HG03354 (cell line): ENCODE results near the gene MRPL43.
"Not testable (repeated sequence)": the region's sequence is repeated elsewhere in the genome, so short reads cannot be mapped to it uniquely, and the experiment has no call there.

Experiments used
- ATAC-seq: cut with Tn5 transposase; IDR thresholded peaks from one replicate; pipeline ENCODE4 v1.9.1; 2021; ENCODE audit warnings: mild to moderate bottlenecking; ENCODE audit not compliant: unreplicated experiment, poor library complexity, severe bottlenecking

The MRPL43 gene

DNA sequence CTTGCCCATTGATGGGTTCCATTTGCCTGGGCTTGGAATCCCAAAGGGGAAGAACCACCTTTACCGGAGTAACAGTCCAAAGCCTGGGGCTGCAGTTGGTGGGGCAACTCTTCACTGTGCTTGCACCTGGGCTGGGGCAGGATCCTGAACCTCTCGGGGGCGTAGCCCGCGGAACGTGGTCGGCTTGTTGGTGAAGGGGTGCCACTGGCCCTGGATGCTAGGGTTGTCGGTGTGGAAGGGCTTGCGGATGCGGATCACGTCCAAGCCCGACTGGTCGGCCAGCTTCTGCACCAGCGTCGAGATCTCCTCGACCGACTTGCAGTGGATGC, 710 bp downstream of the MRPL43 start:
- no peak for ATAC-seq

DNA sequence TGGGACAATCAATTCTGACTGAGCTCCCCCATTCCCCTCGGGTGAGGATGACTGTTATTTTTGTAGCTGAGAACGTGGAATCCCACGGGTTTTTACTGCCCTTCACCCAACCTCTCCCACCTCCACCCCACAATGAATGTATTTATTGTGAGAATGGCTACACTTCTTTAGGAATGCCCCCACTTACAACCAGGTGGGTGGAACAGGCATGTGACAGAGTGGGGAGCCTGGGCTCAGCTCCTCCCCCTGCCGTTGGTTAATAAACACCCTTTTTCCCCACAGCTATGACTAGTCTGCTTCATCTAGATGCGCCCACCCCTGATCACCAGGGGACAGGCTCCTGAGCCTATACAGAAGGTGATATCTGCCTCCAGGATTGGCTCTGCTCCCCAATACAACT, 2.0 kb downstream of the MRPL43 start:
- no peak for ATAC-seq

DNA sequence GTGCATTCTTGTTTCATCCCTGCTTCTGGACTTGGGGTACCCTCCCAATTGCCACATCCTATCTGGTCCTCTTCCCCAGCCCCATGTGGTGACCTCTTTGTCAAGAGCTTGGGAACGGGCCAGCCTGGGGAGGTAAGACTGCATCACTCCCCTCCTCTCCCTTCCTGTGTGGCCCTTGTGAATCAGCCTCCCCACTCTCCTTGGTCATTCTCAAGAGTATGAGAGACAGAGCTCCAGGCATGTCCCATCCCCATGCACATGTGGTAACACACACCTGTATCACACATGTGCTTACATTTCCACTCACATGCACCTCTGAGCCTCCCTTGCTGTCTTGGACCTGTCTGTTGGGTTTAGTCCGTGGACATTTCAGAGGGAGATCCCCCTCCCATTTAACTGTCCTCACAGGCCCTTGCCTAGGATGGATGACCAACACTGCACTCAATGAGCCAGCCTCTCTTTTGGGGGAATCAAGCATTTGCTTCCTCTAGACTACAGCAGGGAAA, 2.6 kb downstream of the MRPL43 start:
- ATAC-seq, result no peak

DNA sequence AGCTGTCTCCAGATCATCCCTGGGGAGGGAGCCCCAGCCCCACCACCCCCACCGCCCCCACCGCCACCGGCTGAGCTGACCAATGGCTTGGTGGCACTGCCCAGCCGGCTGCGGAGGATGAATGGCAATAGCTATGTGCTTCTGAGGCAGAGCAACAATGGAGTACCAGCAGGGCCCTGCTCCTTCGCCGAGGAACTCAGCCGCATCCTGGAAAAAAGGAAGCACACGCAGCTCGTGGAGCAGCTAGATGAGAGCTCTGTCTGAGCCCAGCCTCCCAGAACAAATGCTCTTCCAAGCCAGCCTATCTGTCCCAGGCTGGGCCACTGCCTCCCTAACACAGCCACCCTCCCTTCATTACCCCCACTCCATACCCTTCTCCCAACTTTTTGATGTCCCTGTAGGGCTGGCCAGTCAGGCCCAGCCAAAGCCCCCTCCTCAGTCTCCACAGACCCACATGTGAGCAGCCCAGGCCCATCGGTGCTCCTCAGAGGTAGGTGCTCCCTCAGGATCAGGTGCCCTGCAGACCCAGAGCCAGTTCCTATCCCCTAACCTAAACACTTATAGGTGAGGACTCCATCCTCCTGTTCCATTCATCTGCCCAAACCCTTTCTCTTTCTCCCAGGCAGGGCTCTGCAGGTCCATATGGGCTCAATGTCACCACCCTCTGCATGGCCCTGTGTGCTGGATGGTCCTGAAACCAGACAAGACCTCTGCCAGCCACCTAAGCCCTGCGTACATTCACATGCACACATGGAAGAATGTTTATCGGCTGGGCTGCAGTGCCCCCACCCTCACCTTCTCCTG, 3.2 kb downstream of the MRPL43 start:
- no peak for ATAC-seq

DNA sequence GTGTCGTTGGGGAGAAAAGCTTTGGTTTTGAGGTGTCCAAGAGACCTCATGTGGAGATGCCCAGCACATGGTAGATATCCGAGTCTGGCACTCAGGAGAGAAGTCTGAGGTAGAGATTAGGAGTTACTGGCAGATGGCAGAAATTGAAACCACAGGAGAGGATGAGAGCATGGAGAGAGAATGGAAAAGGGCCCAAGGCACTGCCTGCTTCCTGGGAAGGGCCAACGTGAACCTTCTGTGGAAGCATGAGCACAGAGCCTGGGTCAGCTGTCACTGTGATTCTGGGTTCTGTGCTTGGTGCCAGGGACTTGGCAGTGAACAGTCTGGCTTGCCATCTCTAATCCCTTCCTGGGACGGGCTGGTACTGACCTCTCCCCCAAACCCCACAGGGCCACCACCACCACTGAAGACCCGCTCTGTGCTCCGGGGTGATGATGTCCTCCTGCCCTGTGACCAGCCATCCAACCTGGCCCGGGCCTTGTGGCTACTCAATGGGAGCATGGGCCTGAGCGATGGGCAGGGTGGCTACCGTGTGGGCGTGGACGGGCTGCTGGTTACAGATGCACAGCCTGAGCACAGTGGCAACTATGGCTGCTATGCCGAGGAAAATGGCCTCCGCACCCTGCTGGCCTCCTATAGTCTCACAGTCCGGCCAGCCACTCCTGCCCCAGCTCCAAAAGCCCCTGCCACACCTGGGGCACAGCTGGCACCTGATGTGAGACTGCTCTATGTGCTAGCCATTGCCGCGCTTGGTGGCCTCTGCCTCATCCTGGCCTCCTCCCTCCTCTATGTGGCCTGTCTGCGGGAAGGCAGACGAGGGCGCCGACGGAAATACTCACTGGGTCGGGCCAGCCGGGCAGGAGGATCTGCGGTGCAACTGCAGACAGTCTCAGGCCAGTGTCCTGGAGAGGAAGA, 4.1 kb downstream of the MRPL43 start:
- ATAC-seq, result no peak

DNA sequence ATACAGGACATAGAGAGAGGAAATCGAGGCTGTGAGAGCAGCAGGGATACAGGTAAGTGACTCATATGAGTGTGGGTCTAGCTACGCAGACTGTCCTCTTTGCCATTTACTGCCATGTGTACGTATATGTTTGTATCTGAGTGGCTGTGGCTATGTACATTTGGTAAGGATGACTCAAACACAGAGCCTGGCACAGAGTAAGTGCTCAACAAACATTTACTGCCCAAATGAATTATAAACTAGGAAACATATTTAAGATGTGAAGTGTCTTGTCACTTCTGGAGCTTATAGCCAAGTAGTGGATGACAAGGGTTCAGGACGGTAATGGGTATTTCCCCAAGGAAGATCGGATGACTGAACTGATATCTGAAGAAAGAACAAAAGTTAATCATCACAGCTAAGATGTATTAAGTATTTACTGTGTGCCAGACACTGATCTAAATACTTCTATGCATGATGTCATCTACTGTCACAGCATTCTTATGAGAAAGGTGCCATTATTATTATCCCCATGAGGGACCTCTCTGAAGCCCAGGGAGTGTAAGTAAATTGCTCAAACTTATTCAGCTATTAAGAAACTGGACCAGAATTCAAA, 6.0 kb downstream of the MRPL43 start:
- no peak for ATAC-seq

DNA sequence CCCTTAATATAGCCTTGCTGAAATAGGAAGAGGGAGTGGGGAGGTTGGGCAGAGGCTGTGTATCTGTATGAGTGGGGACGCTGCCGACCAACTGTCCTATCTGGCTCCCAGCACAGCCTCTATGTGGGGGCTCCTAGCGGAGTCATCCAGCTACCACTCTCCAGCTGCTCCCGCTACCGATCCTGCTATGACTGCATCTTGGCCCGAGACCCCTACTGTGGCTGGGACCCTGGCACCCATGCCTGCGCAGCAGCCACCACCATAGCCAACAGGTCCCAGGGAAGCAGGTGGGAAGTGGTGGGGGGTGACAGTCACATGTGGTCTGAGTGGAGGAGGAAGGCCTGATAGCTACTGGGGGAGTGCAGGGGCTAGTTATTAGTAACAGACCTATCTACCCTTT, 6.6 kb downstream of the MRPL43 start:
- no peak for ATAC-seq

DNA sequence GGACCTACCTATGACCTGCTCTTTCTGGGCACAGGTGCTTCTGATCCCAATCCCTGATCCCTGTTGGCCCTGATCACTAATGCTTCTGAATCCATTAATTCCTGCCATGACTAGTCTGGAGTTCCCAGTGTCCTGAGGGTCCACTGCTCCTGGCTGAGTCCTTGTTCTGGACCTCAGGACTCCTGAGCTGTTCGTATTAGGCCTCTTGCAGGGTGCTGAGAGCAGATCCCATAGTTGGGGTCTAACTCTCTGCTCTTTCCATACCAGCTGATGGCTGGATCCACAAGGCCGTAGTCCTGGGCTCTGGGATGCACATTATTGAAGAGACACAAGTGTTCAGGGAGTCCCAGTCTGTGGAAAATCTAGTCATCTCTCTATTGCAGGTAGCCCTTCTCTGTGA, 7.0 kb downstream of the MRPL43 start:
- ATAC-seq, result no peak

DNA sequence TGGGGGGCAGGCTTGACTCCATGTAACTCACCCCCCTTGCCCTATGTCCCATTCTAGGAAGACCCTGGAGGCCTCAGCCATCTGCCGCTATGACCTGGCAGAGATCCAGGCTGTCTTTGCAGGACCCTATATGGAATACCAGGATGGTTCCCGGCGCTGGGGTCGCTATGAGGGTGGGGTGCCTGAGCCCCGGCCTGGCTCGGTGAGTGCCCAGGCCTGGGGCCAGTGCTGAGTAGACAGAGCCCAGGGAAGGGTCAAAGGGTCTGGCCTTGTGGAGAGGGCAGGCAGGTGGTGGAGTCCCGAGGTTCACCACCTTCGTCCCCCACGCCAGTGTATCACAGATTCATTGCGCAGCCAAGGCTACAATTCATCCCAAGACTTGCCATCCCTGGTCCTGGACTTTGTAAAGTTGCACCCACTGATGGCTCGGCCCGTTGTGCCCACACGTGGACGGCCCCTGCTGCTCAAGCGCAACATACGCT, 7.5 kb downstream of the MRPL43 start:
- no peak for ATAC-seq

DNA sequence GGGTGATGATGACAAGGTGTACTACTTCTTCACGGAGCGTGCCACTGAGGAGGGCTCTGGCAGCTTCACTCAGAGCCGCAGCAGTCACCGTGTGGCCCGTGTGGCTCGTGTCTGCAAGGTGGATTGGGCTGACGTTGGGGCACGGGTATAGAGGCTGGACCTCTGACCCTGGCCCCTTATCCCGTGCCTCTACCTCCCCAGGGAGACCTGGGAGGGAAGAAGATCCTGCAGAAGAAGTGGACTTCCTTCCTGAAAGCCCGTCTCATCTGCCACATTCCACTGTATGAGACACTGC, 8.4 kb downstream of the MRPL43 start:
- no peak for ATAC-seq

DNA sequence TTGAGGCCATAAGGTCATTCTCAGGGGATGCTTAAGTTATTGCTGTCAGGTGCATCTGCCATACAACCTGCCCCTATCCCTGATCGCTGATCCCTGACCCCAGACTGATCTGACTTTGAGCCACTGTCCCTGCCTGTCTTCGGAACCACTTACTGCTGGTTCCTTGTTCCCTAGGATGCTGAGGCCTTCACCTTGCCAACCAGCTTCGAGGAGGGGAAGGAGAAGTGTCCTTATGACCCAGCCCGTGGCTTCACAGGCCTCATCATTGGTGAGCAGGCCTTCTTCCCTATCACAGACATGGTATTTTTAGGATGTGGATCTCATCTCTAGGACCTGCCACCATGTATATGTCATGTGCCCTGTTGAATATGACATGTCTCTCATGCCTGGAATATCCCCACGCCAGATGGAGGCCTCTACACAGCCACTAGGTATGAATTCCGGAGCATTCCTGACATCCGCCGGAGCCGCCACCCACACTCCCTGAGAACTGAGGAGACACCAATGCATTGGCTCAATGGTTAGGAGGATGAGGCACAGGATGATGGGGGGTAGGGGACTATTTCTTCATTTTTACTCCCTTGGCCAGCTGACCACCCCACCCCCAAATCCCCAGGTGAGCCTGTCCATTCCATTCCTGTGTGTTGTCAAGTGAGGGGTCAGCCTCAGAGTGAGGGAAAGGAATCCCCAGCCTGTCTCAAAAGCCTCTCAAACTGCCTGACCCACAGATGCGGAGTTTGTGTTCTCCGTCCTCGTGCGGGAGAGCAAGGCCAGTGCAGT, 9.0 kb downstream of the MRPL43 start:
- ATAC-seq, result no peak

DNA sequence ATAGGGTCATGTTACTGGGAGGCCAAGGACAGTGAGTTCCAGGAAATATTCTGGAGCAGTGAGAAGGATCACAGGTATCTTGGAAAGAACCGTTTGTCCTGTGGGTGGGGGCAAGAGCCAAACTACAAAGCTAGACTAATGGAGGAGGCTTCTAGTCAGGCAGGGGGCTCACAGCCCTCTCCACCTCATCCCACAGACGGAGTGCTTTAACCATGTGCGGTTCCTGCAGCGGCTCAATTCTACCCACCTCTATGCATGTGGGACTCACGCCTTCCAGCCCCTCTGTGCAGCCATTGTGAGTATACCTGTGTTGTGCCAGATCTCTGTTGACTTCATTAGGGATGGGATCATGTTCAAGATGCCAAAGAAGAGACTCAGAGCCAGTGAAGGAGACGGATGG, 9.9 kb downstream of the MRPL43 start:
- ATAC-seq, result no peak

DNA sequence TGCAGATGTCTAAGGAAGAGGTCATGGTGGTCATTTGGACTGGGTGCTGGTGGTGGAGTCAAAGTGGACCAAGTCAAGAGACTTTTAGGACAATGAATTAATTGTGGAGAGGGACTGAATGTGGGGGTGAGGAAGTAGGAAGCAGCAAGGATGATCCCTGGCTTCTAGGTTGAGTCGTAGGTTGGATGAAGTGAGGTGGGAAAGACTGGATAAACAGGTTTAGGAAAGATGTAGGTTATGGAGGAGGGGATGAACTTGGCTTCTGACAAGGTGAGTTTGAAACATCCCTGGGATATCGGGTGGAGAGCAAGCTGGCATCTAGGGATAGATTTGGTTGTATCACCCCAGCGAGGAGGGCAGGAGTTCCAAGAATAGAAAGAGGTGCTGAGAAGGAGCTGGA, 10.4 kb downstream of the MRPL43 start:
- no peak for ATAC-seq

DNA sequence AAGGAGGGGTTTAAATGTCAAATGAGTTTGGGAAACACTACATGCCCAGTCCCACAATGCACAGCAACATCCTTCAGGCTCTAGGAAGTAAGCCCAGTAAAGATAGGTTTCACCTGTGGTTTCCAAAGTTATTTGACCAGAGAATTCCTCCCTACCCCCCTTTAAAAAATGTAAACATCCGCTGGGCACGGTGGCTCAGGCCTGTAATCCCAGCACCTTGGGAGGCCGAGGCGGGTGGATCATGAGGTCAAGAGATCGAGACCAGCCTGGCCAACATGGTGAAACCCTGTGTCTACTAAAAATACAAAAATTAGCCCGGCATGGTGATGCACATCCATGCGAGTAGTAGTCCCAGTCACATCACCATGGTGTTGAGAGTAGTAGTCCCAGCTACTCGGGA, 11.9 kb downstream of the MRPL43 start:
- ATAC-seq, result not testable (repeated sequence)

DNA sequence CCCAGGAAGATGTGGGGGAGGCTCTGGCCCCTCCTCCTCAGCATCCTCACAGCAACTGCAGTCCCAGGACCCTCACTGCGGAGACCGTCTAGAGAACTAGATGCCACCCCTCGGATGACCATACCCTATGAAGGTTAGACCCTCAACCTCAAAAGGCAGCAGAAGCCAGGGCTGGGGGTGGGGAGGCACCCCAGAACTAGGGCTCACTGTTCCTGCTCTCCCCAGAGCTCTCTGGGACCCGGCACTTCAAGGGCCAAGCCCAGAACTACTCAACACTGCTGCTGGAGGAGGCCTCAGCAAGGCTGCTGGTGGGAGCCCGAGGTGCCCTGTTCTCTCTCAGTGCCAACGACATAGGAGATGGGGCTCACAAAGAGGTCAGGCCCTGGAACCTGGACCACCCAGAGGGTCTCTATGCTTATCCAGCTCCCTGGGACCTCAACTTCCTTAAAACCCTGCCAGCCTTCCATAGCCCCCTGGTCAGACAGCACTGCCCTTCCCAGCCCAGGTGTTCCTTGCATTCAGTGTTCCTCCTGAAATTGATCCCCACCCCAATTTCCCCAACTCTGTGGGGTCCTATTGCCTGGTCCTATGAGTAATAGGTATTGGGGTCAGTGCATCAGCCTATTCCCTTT, 14.3 kb downstream of the MRPL43 start:
- no peak for ATAC-seq

DNA sequence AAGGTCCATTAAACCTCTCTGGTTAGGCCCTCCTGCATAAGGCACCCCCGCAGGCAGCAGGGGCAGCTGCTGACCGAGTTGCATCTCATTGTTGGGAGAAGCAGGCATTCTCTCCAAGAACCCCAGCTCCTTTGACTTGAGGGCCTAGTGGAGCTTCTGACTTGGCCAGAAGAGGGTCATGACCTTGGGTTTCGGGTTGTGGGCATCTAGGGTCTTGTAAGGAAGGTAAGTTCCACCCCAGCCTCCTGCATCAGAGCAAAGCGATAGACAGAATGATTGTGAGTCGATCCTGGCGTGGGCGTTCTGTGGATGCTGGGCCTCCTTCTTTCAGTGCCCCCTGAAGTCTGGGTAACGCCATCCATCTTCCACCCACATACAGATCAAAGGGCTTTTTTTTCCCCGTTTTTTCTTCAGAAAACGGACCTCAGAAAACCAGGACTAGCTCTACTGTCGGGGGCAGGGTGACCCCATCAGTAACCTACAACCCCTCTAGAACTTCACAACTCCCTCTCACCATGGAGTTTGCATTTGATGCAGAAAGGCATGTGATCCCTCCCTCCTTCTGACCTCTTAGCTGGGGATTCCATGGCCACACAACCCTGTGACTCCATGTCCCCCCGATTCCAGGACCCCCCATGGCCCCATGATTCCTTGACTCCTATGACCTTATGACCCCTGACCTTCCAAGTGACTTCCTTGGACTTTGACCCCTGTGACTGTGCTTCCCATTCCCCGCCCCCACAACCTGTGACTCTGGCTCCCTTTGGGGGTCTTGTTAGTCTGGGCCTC, 15.0 kb downstream of the MRPL43 start:
- ATAC-seq, result no peak

DNA sequence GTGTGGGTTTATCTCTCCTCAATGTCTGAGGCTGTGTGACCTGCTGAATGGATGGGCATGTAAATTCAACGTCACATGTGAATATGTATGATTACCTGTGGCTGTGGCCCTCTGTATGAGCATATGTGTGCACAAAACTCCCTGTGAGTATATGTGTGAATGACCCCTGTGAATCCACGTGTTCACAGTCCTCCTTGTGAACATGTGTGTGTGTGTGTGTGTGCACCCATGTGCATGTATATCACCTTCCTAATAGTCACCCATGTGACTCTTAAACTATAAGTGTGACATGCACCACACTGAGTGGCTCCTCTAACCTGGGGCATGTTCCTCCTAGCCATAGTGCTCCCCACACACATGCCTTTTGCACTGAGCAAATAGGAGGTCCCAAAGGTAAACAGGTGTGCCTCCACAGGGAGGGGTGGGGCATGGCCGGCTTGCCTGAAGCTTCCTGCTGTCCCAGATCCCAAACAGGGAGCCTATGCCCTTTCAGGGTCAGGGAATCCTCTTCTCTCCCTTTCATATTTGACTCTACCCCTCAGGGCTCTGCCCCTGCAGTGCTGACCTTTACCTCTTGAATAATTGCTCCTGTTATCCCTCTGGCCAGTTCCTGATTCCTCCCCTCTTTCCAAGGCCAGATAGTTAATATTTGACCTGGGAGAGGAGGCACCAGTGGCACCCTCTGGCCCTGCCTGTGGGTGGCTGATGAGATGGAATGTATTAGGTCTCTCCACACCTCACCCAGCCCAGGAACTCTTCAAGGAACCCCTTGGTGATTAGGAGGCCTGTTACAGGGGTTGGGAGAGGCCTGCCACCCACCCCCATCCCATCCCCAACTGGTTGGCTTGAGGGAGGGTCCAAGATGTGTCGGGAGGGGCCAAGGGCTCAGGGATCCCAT, 16.1 kb downstream of the MRPL43 start:
- no peak for ATAC-seq
